Measurements from ENCODE around the gene RPL22L1.
A peak's percentile ranks its signal among the peaks of the same experiment; 100 is the strongest.
"Not testable (repeated sequence)": the region's sequence is repeated elsewhere in the genome, so short reads cannot be mapped to it uniquely, and the experiment has no call there.

Gene RPL22L1

DNA sequence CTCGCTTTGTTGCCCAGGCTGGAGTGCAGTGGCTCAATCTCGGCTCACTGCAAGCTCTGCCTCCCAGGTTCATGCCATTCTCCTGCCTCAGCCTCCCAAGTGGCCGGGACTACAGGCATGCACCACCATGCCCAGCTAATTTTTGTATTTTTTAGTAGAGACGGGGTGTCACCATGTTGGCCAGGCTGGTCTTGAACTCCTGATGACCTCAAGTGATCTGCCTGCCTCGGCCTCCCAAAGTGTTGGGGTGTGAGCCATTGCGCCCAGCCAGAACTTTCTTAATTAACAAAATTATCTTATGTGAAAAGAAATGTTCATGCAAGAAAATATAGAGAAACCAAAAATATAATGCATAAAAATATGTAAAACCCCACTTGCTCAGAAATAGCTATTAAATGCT lies 7.3 kb upstream of the RPL22L1 start:
- DNase-seq, result not testable (repeated sequence)

DNA sequence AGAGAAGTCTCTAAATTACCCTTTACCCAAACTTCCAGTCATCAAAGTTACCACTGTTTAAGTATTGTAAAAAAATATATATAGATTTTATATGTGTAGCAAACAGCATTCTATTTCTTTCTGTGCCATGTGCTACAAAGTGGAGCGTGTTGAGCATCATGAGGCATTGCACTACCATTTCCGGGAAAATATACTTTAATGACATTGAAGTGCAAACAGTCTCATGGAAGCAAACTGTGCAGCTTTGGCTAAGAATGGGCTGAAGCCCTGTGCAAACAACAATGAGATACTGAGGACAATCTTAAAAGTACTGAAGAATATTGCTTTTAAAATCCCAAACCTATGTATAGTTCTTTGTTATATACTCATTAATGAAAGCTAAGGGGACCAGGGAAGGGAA lies 6.5 kb upstream of the RPL22L1 start:
- no peak for DNase-seq

DNA sequence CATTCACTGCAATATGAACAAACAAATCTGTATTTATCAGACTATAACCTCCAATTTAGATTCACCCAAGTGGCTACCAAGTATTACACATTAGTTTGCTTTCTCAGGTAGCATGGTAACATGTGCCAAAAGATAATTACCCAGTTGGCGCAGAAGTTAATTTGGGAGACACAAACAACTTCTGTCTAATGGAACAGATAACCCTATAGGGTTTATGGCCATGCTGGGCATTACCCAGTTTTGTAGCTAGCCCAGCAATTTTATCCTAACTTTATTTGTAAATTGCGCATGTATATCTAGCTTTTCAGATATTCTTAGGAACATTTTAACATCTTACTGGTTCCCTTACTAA lies 780 bp downstream of the RPL22L1 start:
- DNase-seq, result no peak

DNA sequence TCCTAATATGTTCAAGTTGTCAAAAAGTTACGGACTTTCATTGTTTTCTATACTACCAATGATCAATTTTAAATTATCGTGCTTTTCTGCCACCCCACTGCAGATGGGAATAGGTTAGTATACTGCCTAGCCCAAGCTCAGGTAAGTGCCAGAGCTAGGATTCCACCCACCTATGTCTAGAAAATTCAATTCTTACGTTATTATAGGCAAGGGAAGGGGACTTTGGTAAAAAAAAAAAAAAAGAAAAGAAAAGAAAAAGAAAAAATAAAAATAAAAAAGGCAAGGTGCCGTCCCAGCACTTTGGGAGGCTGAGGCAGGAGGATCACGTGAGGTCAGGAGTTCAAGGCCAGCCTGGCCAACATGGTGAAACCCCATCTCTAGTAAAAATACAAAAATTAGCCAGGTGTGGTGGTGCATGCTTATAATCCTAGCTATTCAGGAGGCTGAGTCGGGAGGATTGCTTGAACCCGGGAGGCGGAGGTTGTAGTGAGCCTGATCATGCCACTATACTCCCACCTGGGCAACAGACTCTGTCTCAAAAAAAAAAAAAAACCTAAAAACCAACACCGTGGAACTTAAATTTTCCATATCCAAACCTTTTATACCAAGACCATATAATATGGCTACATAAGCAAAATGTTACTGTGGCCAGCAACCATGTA lies 1.3 kb downstream of the RPL22L1 start:
- DNase-seq, result no peak

DNA sequence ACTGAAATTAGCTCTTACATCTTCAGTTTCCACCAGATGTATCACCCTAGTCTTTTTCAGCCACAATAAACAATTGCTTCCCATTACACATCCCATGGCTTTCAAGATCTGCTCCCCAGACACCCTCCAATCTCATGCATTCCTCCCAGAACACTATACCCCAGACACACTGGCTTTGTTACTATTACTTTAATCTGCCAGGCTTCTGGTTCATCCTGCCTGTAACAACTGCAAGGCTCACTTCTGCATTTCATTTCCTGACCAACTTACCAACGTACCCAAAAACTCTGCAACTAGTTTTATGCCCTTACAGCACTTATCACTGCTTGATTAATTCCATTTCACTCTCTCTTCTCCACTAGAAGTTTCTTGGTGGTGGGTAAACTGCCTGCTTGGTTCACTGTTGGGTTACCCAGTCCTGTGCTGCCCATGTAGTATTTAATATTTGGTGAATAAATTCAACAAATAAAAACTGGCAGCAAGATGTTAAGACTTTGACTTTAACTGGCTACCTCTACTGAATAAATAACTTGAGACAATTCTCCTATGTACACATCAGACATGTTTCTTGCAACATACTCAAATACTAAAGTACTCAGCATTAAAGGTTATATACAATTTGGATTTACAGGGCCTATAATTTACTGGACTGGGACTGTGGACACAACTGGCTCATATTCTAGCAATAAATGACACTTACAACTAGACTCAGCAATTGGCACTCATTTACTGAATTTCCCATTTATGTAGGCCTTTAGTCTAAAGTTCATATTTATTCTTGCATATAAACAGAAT lies 2.7 kb downstream of the RPL22L1 start:
- no peak for DNase-seq

DNA sequence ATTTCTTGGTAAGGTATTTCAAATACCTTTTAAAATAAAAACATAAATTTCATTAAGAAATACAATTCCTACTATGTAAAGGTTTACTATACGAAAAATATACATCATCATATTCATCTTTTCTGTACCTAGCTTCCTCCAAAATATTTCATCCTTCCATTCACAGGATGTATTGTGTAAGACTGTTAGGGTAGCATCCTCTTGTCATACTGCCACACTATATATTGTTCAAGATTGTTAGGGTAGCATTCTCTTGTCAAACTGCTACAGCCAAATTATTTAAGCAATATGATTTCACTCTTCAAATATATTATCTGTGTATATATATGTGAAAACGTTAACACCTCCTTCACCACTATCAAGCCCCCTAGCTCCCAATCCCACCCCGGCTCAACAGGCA lies 3.5 kb downstream of the RPL22L1 start:
- no peak for DNase-seq

DNA sequence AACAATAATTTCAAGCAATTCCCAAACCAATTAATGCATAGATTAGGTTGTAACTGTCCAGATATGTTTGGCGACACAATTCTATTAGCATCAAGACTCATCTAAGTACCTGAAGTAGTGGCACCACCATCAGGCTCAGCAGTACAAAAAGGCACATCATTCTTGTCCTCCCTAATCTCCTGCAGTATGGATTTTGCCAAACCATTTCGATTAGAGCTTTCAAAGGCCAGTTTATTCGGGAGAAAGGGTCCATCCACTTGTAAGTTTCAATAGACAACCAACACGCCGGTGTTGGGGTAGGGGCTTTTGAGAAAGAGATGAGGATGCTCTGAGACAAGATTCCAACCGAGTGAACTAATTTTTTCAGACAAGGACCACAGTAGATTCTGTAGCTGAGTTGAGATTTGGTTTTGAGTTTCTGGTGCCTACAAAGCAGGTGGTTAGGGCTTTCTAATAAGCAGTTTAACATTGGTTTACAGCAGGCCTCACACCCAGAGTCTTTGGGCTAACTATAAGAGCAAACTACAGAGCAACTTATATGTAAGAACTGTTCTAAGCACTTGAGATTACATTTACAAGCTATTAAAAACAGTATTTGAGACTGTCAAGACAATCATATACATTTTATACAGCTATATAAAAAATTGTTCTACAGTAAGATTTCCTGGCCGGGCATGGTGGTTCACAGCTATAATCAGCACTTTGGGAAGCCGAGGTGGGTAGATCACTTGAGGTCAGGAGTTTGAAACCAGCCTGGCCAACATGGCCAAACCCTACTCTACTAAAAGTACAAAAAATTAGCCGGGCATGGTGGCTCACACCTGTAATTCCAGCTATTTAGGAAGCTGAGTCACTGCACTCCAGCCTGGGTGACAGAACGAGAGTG lies 4.5 kb downstream of the RPL22L1 start:
- DNase-seq, result no peak

DNA sequence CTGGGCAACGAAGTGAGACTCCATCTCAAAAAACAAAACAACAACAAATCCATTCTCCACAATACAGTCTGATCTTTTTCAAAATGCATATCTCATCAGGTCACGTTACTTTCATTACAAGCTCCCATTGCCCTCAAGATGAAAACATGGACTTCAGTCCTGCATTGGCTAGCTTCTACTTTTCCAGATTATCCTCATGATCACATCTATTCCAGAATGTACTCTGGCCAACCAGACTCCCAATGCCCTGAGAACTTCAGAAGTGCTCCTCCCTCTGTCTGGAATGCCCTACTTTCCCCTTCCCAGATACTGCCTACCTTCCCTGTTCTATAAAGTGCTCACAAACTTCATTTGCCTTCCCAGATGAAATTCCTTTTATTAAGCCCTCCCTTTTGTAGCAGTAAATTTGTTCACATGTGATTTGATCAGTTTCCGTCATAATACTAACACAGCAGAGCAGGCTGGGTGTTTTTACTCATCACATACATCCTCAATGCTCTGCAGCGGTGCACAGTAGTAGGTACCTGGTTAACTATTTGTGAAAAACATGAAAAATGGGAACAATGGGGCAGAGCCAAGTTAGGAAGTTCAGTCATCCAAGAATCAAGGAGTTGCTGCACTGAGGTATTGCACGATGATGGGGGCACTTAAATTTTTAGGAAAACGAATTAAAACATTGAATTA lies 5.3 kb downstream of the RPL22L1 start:
- DNase-seq, result peak; percentile 20

DNA sequence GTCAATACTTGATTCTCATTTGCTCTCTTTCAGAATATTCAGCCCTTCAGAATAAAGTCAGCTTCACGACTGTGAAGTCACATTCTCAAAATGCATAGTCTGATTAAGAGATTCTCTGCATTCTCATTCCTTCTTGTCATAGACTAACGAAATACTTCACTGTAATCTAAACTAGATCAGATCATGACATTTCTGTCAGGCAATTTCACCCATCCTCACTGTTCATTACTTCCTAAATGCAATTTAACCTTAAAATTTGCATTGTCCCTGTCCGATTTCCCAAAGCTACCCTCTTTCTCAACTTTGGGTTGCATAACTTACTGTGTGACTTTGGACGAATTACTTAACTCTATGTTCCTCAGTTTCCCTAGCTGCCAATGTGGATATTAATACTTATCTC lies 6.2 kb downstream of the RPL22L1 start:
- no peak for DNase-seq

DNA sequence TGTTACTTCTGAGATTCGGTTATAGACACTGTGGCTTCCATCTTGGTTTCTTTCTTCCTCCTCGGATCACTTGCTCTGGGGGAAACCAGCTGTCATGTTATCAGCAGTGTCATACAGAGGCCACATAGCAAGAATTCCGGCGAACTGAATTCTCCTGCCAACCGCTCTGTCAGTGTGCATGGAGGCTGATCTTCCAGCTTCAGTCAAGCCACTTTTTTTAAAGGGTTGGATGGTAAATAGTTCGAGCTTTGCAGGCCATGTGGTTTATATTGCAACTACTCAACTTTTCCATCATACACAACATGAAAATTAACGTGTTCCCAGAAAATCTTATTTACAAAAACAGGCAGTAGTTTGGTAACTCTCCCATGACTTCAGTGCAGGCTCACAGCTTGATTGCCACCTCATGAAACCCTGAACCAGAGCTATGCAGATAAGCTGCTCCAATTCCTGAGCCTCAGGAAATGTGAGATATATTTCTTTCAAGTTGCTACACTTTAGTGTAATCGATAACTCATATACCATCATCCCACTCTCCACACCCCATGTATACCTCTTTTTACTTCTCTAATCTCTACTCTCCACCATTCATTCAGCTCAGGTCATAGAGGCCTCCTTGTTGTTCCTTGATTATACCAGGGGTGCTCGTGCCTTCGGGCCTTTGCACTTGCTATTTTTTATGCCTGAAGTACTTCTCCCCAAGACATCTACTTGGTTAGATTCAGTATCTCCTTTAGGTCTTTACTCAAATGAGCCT lies 7.2 kb downstream of the RPL22L1 start:
- peak; percentile 68 for DNase-seq

DNA sequence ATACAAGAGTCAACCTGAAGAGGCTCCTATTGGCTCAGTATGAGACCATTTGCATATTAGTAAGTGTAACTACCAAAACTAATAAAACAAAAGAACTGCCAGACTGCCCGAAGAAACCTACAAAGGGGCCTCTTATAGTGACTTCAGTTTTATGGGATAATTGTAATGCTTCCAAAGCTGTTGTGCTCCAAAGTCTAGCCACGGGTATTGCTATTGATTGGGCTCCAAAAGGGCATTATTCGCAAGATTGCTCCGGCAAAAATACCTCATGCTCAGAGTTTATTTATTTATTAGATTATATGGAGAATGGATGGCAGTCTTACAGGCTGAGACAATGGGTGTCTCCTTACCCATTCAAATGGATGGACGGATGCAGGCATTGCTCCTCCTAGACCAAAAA lies 11.4 kb downstream of the RPL22L1 start:
- no peak for DNase-seq

DNA sequence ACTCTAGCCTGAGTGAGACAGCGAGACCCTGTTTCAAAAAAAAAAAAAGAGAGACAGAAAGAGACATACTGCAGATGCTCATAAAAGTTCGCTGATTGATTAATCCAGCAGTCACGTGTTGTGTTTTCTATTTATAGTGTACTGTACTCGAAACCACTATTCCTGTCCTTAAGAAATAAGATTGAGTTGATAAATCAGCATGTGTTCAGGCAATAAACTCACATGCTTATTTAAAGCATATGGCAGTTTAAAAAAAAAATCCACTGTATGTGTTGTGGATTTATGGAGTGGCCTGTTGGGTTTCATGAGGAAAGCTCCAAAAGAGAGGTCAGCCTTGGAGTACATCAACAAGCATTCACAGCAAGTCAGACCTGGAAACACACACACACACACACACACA lies 17.7 kb downstream of the RPL22L1 start:
- peak; percentile 58 for DNase-seq

DNA sequence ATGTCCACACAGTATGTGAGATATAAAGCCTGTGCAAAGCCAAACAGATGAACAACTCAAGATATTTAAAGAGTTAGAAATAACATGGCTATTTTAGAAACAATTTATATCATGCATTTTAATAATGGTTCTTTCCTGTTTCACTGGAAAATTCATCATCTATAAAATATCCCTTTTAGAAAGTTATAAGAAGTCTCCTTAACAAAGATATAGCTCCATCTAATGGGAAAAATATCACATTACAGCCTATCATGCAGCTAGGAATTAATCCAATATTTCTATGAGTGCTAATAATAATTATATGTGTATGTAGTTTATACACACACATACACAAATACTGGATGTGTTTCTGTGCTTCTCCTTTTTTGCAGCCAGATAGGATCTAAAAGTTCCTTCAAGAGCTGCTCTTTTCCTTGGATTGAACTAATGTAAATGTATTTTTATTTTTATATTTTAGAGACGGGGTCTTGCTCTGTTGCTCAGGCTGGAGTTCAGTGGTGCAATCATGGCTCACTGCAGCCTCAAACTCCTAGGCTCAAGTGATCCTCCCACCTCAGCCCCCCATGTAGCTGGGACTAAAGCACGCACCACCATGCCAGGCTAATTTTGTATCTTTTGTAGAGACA lies 21.6 kb downstream of the RPL22L1 start:
- peak; percentile 37 for DNase-seq

DNA sequence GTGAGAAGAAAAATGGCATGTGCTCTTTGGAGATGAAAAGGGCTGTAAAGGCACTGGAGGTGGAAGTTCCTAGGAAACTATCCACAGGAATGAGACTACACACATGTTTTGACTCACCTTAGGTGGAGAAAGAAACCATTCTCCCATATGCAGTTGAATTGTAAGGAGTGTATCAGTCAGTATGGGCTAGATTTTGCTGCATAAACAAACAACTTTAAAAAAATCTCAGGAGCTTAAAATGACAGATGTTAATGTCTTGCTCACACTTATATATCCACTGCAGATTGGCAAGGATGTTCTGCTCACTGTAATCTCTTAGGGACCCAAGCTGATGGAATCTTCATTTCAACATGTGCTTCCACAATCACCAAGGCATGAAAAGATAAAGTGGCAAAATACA lies 25.6 kb downstream of the RPL22L1 start:
- DNase-seq, result no peak

DNA sequence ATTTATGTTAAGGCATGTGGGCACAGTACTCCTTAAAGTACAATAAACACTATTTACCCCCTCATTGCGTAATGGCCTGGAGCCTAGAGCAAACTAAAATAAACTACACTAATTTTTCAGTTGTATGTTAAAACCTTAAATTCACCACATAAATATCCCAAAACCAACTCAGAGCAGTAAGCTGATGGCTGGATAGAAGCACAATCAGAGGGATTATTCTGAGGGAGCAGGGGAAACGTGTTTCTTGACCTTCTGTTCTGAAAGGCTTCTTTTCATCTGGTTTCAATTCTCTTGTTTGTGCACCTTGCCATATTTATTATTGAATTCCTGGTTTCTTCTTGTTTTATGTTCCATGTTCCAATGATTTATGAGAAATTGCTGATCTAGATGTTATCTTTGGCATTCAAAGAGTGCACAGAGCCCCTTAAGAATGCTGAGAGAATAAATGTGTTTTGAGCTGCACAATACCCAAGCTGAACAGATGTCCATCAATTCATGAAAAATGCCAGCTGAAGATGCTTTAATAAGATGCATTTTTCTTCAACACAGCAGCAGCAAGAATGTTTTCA lies 29.6 kb downstream of the RPL22L1 start:
- DNase-seq, result peak; percentile 51

DNA sequence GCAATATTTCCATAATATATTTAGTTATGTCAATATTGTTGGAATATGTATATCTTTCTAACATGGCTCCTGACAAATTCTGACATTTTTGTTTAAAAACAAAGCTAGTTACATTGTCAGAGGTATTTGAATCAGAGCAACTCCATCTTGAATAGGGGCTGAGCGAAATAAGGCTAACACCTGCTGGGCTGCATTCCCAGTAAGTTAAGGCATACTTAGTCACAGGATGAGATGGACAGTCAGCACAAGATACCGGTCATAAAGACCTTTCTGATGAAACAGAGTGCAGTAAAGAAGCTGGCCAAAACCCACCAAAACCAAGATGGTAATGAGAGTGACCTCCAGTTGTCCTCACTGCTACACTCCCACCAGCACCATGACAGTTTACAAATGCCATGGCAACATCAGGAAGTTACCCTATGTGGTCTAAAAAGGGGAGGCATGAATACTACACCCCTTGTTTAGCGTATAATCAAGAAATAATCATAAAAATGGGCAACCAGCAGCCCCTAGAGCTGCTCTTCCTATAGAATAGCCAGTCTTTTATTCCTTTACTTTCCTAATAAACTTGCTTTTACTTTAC lies 30.4 kb downstream of the RPL22L1 start:
- no peak for DNase-seq

DNA sequence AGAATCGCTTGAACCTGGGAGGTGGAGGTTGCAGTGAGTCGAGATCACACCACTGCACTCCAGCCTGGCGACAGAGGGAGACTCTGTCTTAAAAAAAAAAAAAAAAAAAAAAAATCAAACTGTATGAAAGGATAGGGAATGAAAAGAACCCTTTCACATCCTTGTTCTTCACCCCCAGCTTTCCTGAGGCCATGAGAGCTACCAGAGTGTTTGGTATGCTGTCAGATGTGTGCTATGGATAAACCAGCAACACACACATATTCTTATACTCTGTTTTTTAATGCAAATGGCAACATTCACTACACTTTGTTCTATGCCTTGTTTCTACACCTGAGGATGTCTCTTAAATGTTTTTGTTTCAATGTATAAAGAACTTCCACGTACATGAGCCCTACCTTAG lies 33.5 kb downstream of the RPL22L1 start:
- DNase-seq, result no peak

DNA sequence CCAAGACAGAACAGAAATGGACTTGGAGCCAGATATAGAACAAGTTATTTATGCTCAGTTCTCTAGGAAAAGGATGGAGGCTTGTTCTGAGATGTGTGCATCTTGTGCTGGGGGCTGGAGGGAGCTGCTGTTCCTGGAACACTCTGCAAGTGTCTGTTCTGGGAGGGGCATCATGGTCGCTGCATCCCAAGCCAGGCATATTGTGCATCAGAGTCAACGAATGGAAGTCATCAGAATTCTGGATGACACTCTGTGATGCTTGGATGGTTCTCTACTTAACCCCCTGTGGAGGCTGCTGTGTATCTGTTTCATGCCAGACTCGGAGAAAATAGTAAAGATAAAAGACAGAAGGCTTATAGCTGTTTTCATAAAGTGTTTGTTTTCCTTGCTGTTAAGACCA lies 34.7 kb downstream of the RPL22L1 start:
- no peak for DNase-seq

DNA sequence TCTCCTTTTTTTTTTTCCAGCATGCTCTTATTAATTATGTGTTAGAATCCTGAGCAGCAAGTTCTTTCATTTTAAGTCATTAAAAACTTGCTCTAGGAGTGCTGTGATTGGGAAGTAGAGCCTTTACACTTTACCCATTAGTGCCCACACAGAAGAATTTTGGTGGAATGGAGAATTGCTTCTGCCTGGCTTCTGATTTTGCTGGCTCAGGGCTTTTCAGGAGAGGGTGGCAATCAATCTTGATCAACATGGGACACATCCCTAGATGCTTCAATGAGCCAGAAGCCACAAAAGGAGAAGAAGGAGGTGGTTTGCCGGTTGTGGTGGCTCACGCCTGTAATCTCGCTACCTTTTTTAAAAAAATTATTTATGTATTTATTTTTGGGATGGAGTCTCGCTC lies 39.4 kb downstream of the RPL22L1 start:
- no peak for DNase-seq

DNA sequence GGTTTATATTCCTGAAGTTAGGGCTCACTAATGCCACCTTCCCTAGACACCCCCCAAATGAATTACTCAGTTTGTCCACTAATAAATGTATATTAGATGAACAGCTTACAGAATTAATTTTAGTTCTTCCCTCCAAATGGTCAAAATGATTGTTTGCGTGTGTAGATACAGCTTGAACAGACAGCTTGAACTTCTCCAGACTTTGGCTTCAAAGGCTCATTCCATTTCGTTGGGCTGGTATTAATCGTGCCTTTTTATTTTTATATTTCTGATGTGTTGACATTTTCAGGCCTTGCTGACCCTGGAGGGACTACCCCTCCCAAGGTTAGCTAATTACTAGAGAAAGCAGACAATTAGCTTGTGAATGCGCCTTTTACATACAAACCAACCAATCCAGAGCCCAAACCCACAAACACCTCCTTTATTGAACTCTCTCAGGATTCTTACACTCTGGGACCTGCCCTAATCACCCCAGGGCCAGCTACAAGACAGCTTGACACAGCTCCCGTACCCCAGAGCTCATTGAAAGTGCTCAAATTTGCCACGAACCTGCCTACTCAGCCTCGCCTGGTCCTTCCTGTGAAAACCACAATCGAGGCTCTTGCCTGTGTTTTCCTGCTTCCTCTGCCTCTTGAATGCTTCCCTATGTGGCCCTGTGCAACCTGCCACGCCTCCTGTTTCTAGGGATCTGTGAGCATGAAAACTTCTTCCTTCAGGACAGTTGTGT lies 40.3 kb downstream of the RPL22L1 start:
- DNase-seq, result no peak

All from fibroblast of skin of right quadriceps (primary cell).